Mesenchymal stem cell (in vitro differentiated cells and primary cell): ENCODE measurements around the gene BCKDHA.

Experiments
- DNase-seq: peaks from one replicate; pipeline ENCODE4 v3.0.0-alpha.2; 2013
- H2AFZ ChIP-seq: one replicate; pipeline ENCODE4 v1.6.1; 2013; ENCODE audit warnings: low read depth, mild to moderate bottlenecking, control low read depth, inconsistent platforms, low read length, moderate library complexity
- H2AK5ac ChIP-seq: 2 replicates; pipeline ENCODE4 v1.6.1; 2013; ENCODE audit warnings: low read length, moderate library complexity, mild to moderate bottlenecking, inconsistent platforms; ENCODE audit not compliant: severe bottlenecking
- H2BK120ac ChIP-seq: one replicate; pipeline ENCODE4 v1.6.1; 2013; ENCODE audit warnings: low read depth, mild to moderate bottlenecking, inconsistent platforms, low read length, moderate library complexity
- H2BK12ac ChIP-seq, 2 experiments: one replicate each; pipeline ENCODE4 v1.6.1; 2013; ENCODE audit warnings: inconsistent platforms in 2 of 2, low read length in 2 of 2, mild to moderate bottlenecking in 2 of 2, moderate library complexity in 2 of 2, control low read depth in 1 of 2
- H2BK15ac ChIP-seq: one replicate; pipeline ENCODE4 v1.6.1; 2013; ENCODE audit warnings: mild to moderate bottlenecking, low read depth, inconsistent platforms; ENCODE audit not compliant: poor library complexity, severe bottlenecking
- H2BK5ac ChIP-seq: 2 replicates; pipeline ENCODE4 v1.6.1; 2013; ENCODE audit warnings: low read depth, mild to moderate bottlenecking, low read length, control low read depth, inconsistent platforms; ENCODE audit not compliant: poor library complexity, severe bottlenecking
- H3K14ac ChIP-seq, 2 experiments: one replicate each; pipeline ENCODE4 v1.6.1; 2013; ENCODE audit warnings: inconsistent platforms in 2 of 2, low read length in 2 of 2, control low read depth in 1 of 2, mild to moderate bottlenecking in 1 of 2, moderate library complexity in 1 of 2
- H3K18ac ChIP-seq, 2 experiments: one replicate each; pipeline ENCODE4 v1.6.1; 2013; ENCODE audit warnings: inconsistent platforms in 2 of 2, low read length in 2 of 2, control low read depth in 1 of 2, low read depth in 1 of 2, mild to moderate bottlenecking in 1 of 2
- H3K23ac ChIP-seq, 2 experiments: one replicate each; pipeline ENCODE4 v1.6.1; 2013; ENCODE audit warnings: inconsistent platforms in 2 of 2, low read length in 2 of 2, mild to moderate bottlenecking in 2 of 2, moderate library complexity in 2 of 2, control low read depth in 1 of 2
- H3K27ac ChIP-seq: 2 replicates; pipeline ENCODE4 v1.5.1; 2013; ENCODE audit warnings: mild to moderate bottlenecking, moderate library complexity, low read length, control low read depth, inconsistent platforms; ENCODE audit not compliant: poor library complexity, severe bottlenecking
- H3K27me3 ChIP-seq, 2 experiments: 2 replicates each; pipeline versions ENCODE4 v1.6.1 to v1.7.0; 2013; ENCODE audit warnings: low read length in 2 of 2, mild to moderate bottlenecking in 2 of 2, moderate library complexity in 2 of 2, control low read depth in 1 of 2, inconsistent platforms in 1 of 2; ENCODE audit not compliant: control insufficient read depth in 1 of 2, insufficient read depth in 1 of 2
- H3K36me3 ChIP-seq, 2 experiments: 2 replicates each; pipeline versions ENCODE4 v1.6.1 to v1.7.0; 2013; ENCODE audit warnings: low read length in 2 of 2, control low read depth in 1 of 2, inconsistent platforms in 1 of 2, low read depth in 1 of 2, mild to moderate bottlenecking in 1 of 2; ENCODE audit not compliant: insufficient read depth in 2 of 2, control insufficient read depth in 1 of 2
- H3K4ac ChIP-seq, 2 experiments: one replicate each; pipeline ENCODE4 v1.6.1; 2013; ENCODE audit warnings: inconsistent platforms in 2 of 2, low read length in 2 of 2, mild to moderate bottlenecking in 2 of 2, moderate library complexity in 2 of 2, control low read depth in 1 of 2, low read depth in 1 of 2
- H3K4me1 ChIP-seq: 2 replicates; pipeline ENCODE4 v1.6.1; 2013; ENCODE audit warnings: low read depth, low read length, control low read depth; ENCODE audit not compliant: control insufficient read depth, insufficient read depth
- H3K4me2 ChIP-seq: 2 replicates; pipeline ENCODE4 v1.6.1; 2013; ENCODE audit warnings: low read length, mild to moderate bottlenecking, inconsistent platforms; ENCODE audit not compliant: poor library complexity, severe bottlenecking
- H3K4me3 ChIP-seq, 2 experiments: 2 replicates each; pipeline versions ENCODE4 v1.5.1 to v1.7.0; 2013; ENCODE audit warnings: low read length in 2 of 2, mild to moderate bottlenecking in 2 of 2, control low read depth in 1 of 2, low read depth in 1 of 2; ENCODE audit not compliant: insufficient read depth in 1 of 2
- H3K79me1 ChIP-seq: replicated peaks from 2 replicates; pipeline ENCODE4 v1.6.1; 2013; ENCODE audit warnings: mild to moderate bottlenecking, control low read depth, low read length, inconsistent platforms; ENCODE audit not compliant: poor library complexity, severe bottlenecking
- H3K9ac ChIP-seq: 2 replicates; pipeline ENCODE4 v1.7.0; 2013; ENCODE audit warnings: mild to moderate bottlenecking, low read length, moderate library complexity
- H3K9me3 ChIP-seq: 2 replicates; pipeline ENCODE4 v1.7.0; 2013; ENCODE audit warnings: mild to moderate bottlenecking, low read length; ENCODE audit not compliant: control insufficient read depth
- H4K8ac ChIP-seq: one replicate; pipeline ENCODE4 v1.6.1; 2013; ENCODE audit warnings: inconsistent platforms, mild to moderate bottlenecking, low read length, moderate library complexity
- H4K91ac ChIP-seq: one replicate; pipeline ENCODE4 v1.6.1; 2013; ENCODE audit warnings: mild to moderate bottlenecking, low read length, inconsistent platforms
- WGBS: methylation state at CpG from one replicate; pipeline ENCODE4 v1.1.7; 2013; ENCODE audit warnings: mixed read lengths; 5-methylcytosine and 5-hydroxymethylcytosine counted together

BCKDHA gene

DNA sequence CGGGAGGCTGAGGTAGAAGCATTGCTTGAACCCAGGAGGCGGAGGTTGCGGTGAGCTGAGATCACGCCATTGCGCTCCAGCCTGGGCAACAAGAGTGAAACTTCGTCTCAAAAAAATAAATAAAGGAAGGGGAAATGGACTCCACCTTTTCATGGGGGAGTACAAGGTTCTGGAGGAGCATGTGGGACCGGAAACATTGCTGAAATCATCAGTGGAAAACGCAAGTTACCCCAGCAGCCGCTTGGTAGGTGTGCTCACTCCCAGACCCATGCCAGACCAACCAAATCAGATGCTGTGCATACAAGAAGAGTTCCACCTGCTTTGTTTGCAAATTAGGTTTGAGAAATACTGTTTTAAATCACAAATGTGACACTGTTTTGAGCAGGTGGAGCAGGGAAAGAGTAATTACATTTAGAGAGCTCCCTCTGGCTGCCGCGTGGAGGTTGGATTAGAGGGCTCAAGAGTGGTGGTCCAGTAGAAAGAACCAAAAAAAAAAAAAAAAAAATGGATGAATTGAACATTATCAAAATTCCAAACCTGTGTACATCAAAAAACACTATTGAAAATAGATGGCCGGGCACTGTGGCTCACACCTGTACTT is 50.2 kb downstream of the BCKDHA start:
- Histone ChIP-seq H2AFZ (no peak overlapping the region), H3K4ac (no peak overlapping the region), H3K9me3 (no peaks in the 10 kb centered on the region), H2BK15ac (no peak overlapping the region), H4K8ac (no peak overlapping the region), H2AK5ac (no peak overlapping the region), H3K9ac (no peak overlapping the region), H3K23ac (no peak overlapping the region), H3K4me1 (peaks cover 1% of the 10 kb centered on the region), H3K4me3 (no peak overlapping the region), H4K91ac (no peak overlapping the region), H3K36me3 (no peaks in the 10 kb centered on the region), H3K18ac (no peak overlapping the region), H3K4me2 (no peak overlapping the region), H3K27ac (no peak overlapping the region), H3K14ac (no peak overlapping the region), H2BK5ac (no peak overlapping the region), H2BK120ac (no peak overlapping the region), H3K27me3 (peaks cover 17 to 54% of the 10 kb centered on the region in 2 experiments), H3K79me1 (no peaks in the 10 kb centered on the region), H2BK12ac (no peak overlapping the region)
- 71% methylated on average over 12 of the region's 12 CpGs for WGBS
- no peak for DNase-seq

DNA sequence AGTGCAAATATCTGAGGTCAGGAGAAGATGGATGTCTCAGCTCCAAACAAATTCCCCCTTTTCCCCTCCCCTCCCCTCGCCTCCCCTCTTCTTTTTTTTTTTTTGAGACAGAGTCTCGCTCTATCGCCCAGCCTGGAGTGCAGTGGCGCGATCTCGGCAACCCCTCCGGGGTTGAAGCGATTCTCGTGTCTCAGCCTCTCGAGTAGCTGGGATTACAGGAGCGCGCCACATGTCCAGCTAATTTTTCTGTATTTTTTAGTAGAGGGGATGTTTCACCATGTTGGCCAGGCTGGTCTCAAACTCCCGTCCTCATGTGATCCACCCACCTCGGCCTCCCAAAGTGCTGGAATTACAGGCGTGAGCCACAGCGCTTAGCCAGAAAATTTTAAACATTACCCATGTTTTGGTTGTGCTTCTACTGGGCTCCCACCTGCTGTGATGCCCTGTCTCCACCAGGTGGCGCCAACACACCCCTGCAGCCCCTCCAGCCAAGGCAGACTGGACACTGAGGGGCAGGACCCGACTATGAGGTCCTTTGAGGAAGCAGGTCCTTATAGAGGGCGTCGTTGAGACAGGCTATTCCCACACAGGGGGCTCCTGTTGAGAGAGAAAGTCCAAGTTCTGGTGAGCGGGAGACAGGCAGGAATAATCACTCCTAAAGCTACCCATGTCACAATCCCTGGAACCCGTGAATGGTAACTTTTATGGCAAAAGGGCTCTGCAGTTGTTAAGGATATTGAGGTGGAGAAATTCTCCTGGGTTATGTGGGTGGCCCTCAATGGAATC is 51.7 kb downstream of the BCKDHA start:
- no peak overlapping the region for H3K14ac ChIP-seq
- no peak overlapping the region for H4K8ac ChIP-seq
- no peak overlapping the region for H3K4me2 ChIP-seq
- no peak overlapping the region for H3K4ac ChIP-seq
- no peaks in the 10 kb centered on the region for H3K4me1 ChIP-seq
- H2BK12ac ChIP-seq: no peak overlapping the region
- H3K79me1 ChIP-seq: no peaks in the 10 kb centered on the region
- peak overlapping the region; percentile 70 for H3K9ac ChIP-seq
- no peak overlapping the region for H2AK5ac ChIP-seq
- H3K9me3 ChIP-seq: no peaks in the 10 kb centered on the region
- peak overlapping the region in 1 of 2 experiments; percentile 59 for H3K4me3 ChIP-seq
- no peak overlapping the region for H4K91ac ChIP-seq
- H3K27me3 ChIP-seq: peaks cover 8 to 42% of the 10 kb centered on the region in 2 experiments
- no peak overlapping the region for H3K23ac ChIP-seq
- no peak overlapping the region for H2AFZ ChIP-seq
- peak; percentile 68 for DNase-seq
- WGBS: 34% methylated on average over 18 of the region's 22 CpGs
- H3K18ac ChIP-seq: no peak overlapping the region
- H2BK120ac ChIP-seq: no peak overlapping the region
- no peak overlapping the region for H2BK5ac ChIP-seq
- H2BK15ac ChIP-seq: no peak overlapping the region
- no peaks in the 10 kb centered on the region for H3K36me3 ChIP-seq
- H3K27ac ChIP-seq: no peak overlapping the region

DNA sequence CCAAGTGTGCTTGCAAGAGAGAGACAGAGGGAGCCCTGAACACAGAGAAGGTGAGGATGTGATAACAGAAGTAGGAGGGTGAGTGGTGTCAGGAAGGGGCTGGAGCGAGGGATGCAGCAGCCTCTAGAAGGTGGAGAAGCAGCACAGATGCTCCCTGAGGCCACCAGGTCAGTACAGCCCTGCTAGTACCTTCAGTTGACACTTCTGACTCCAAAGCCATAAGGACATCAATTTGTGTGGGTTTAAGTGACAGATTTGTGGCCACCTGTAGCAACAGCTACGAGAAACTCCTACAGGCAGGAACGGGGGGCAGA is 52.2 kb downstream of the BCKDHA start:
- Histone ChIP-seq H3K79me1 (no peaks in the 10 kb centered on the region), H3K23ac (no peak overlapping the region), H3K36me3 (no peaks in the 10 kb centered on the region), H2AFZ (no peak overlapping the region), H4K91ac (no peak overlapping the region), H2BK12ac (no peak overlapping the region), H2AK5ac (no peak overlapping the region), H3K27me3 (peaks cover 8 to 42% of the 10 kb centered on the region in 2 experiments), H3K27ac (no peak overlapping the region), H3K4me3 (no peak overlapping the region), H3K4me2 (no peak overlapping the region), H3K4me1 (no peaks in the 10 kb centered on the region), H2BK120ac (no peak overlapping the region), H4K8ac (no peak overlapping the region), H3K9ac (no peak overlapping the region), H3K4ac (no peak overlapping the region), H3K14ac (no peak overlapping the region), H3K9me3 (no peaks in the 10 kb centered on the region), H2BK5ac (no peak overlapping the region), H3K18ac (no peak overlapping the region), H2BK15ac (no peak overlapping the region)
- no peak for DNase-seq
- WGBS: 86% methylated on average over 1 of the region's 3 CpGs

DNA sequence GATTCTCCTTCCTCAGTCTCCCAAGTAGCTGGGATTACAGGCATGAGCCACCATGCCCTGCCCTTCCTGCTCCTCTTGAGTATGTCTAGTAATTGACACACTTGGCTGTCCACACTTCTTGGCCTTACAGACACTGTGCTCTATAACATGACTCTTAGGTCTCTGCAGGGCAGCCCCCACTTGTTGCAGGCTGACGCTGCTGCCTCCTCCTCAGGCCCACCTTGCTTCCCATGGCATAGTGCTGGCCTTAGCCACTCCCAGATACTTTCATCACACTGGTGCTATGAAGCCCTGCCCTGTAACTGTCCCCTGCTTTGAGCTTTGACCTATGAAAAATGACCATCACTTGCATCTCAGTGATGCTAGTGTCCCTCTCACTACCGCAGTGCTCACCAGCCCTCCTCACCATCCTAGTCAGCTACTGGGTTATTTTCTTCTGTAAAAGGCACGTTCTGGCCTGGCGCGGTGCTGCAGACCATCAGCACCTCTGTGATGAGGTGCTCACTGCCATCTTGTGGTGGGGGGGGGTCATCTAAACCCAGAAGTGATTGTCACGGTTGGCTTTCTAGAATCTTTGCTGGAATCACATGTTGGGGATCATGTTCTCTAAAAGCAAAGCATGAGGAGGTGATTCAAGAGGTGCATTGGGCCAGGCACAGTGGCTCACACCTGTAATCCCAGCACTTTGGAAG is 55.1 kb downstream of the BCKDHA start:
- no peak overlapping the region for H3K4me3 ChIP-seq
- no peak overlapping the region for H2AFZ ChIP-seq
- H3K36me3 ChIP-seq: no peaks in the 10 kb centered on the region
- H3K18ac ChIP-seq: no peak overlapping the region
- no peak overlapping the region for H3K9ac ChIP-seq
- H2BK5ac ChIP-seq: no peak overlapping the region
- H3K9me3 ChIP-seq: no peaks in the 10 kb centered on the region
- no peaks in the 10 kb centered on the region for H3K4me1 ChIP-seq
- no peak overlapping the region for H3K23ac ChIP-seq
- H3K27ac ChIP-seq: no peak overlapping the region
- peaks cover 8 to 31% of the 10 kb centered on the region in 2 experiments for H3K27me3 ChIP-seq
- no peak overlapping the region for H2BK12ac ChIP-seq
- no peak overlapping the region for H2BK120ac ChIP-seq
- DNase-seq: no peak
- H3K14ac ChIP-seq: no peak overlapping the region
- no peak overlapping the region for H2BK15ac ChIP-seq
- H2AK5ac ChIP-seq: no peak overlapping the region
- H4K91ac ChIP-seq: no peak overlapping the region
- H3K4me2 ChIP-seq: no peak overlapping the region
- no peak overlapping the region for H4K8ac ChIP-seq
- no peak overlapping the region for H3K4ac ChIP-seq
- H3K79me1 ChIP-seq: no peaks in the 10 kb centered on the region
- WGBS: 64% methylated on average over 6 of the region's 6 CpGs
